Right renal pelvis (tissue), 4 donors: ENCODE measurements around the gene ANKRD28. TPM values are rescaled to one million over a fixed set of nuclear protein-coding genes. Genes with fewer than 3 reads are reported as not detected.

Experiments
- DNase-seq, 4 donors: peaks; one replicate each; pipeline ENCODE4 v3.0.0-alpha.2; 2013; ENCODE audit warnings: low read depth in 4 of 4, low spot score in 3 of 4, missing footprints in 1 of 4
- polyA plus RNA-seq, 4 donors: library from polyadenylated mRNA; unstranded; fragments of 120-200 nt; gene quantifications; one replicate each; pipeline ENCODE4 v1.2.1, GENCODE V29; 2013; ENCODE audit not compliant: insufficient read length in 4 of 4

ANKRD28 gene
- polyA plus RNA-seq, 4 donors: 35.2 to 47.7 (median 45.1) TPM

DNA sequence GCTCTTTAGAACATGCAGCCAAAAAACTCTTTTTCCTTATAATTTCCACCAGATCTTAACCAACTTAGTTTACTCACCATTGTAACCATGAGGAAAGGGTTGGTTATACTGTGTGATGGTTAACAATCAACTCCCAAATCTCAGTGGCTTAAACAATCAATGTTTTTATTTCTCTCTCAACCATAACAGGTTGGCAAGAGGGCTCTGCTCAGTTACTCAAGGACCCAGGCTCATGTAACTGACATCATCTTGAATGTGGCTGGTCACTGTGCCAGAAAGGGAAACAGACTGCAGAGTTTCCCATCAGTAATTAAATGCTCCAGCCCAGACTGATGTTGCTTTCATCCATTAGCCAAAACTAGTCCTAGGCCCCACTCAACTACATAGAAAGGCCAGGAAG lies 69.0 kb downstream of the ANKRD28 start:
- no peak for DNase-seq

DNA sequence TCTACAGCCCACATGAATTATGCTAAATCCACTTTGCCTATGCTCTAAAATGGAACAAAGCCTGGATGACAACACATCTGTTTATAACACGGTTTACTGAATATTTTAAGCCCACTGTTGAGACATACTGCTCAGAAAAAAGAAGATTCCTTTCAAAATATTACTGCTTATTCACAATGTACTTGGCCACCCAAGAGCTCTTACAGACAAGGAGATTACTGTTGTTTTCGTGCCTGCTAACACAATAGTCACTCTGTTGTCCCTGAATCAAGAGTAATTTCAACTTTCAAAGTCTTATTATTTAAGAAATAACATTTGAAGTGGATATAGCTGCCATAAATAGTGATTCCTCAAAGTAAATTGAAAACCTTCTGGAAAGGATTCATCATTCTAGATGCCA lies 70.9 kb downstream of the ANKRD28 start:
- DNase-seq: no peak

DNA sequence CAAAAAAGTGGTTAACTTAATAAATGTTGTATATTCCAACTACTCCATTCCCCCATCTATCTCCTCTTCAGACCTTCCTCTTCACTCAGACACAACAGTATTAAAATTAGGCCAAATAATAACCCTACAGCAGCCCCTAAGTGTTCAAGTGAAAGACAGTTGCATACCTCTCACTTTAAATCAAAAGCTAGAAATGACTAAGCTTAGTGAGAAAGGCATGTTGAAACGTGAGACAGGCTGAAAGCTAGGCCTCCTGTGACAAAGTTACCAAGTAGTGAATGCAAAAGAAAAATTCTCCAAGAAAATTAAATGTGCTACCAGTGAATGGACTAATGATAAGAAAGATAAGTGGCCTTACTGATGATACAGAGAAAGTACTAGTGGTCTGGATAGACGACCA lies 71.7 kb downstream of the ANKRD28 start:
- no peak for DNase-seq

DNA sequence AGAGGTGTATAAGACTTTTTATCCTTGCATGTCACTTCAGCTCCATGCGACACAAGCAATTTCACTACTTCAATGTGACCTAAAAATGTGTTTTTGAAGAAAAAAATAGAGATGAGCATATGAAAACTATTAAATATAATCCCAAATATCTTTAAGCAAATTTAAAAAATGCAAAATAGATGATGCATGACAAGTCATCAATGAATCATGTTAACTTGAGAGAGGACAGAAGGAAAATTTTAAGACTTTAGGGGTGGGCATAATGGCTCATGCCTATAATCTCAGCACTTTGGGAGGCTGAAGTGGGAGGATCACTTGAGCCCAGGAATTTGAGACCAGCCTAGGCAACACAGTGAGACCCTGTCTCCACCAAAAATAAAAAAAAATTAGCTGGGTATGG lies 73.3 kb downstream of the ANKRD28 start:
- no peak for DNase-seq

DNA sequence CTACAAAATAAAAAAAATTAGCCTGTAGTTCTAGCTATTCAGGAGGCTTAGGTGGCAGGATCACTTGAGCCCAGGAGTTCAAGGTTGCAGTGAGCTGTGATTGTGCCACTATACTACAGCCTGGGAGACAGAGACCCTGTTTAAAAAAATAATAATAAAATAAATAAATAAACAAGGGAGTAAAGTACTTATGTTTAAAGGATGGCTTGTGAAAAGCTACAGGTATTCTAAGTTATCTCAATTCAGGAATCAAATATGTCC lies 74.2 kb downstream of the ANKRD28 start:
- no peak for DNase-seq

DNA sequence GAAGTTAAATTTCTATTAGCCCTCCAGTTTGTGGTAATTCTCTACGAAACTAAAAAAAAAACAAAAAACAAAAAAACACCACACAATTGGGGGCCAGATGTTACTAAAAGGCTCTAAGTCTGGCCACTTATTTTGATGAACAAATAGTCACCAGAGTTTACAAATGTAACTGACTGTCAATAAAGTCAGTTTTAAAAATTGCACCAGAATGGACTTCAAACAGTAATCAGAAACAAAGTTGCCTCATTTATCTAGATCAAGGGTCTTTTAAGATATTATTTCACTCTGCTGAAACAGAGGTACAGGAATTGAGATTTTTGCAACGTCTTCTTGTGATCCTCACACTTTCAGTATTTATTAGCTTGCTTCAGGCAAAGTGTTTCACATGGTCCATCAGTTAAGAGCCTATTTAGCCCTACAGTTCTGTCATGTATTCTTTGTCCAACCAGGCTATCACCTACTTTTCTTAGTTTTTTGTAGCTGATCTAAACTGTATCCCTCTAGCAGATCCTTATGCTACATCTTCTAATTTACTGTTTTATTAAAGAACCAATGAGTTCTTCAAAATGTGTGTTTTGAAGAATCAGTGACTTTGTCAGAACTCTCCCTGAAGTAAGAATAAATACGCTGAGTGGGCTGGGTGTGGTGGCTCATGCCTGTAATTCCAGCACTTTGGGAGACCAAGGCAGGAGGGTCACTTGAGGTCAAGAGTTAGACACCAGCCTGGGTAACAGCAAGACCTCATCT lies 74.7 kb downstream of the ANKRD28 start:
- DNase-seq: no peak

DNA sequence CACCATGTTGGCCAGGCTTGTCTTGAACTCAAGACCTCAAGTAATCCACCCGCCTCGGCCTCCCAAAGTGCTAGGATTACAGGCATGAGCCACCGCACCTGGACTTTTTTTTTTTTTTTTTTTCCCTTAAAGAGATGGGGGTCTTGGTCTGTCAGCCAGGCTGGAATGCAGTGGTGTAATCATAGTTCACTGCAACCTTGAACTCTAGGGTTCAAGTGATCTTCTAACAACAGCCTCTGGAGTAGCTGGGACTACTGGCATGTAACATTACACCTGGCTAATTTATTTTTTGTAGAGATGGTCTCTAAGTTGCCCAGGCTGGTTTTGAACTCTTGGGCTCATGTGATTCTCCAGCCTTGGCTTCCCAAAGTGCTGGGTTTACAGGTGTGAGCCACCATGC lies 81.6 kb downstream of the ANKRD28 start:
- DNase-seq: no peak

DNA sequence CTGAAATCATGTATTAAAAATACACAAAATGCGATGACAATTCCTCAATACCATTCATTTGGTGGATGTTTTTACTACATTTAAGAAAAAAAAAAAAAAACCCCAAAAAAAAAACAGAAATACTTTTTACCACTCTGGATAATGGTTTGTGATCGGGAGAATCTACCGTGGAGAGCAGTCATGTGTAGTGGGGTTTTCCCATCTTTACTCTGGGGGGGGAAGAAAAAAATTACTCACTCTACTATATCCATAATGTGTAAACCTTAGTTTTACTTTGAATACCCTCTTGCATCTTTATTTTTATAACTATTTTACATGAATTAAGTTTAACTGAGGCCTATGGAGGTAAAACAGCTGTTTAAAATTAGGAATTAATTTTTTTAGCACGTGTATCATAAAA lies 83.3 kb downstream of the ANKRD28 start:
- no peak for DNase-seq

DNA sequence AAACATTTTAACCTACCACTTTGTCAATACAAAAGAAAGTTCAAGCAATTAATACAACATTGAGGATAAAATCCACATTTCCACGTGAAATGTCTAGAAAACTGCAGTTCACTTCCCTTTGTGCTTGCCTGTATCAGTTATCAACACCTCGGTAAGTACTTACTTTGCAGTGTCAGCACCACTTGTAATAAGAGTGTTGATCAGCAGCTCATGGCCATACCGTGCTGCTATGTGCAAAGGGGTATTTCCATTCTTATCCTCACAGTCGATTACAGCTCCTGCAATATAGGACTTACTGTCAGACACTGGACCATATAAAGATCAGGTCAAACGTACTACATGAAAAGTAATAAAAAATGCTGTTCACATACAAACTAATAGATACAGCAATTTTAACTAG lies 84.4 kb downstream of the ANKRD28 start:
- no peak for DNase-seq

DNA sequence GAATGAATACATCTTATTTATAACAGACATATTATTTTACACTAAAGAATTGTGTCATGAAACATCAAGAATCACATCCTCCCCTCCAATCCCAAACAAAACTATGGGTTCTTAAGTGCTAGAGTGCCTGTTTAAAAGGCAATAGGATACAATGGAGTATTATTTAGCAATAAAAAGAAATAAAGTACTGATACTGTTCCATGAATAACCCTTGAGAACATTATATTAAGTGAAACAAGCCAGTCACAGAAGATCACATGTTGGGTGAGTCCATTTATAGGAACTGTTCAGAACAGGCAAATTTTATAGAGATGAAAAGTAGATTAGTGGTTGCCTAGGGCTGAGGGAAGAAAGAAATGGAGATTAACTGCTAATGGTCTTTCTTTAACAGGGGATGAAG lies 86.5 kb downstream of the ANKRD28 start:
- DNase-seq: no peak

DNA sequence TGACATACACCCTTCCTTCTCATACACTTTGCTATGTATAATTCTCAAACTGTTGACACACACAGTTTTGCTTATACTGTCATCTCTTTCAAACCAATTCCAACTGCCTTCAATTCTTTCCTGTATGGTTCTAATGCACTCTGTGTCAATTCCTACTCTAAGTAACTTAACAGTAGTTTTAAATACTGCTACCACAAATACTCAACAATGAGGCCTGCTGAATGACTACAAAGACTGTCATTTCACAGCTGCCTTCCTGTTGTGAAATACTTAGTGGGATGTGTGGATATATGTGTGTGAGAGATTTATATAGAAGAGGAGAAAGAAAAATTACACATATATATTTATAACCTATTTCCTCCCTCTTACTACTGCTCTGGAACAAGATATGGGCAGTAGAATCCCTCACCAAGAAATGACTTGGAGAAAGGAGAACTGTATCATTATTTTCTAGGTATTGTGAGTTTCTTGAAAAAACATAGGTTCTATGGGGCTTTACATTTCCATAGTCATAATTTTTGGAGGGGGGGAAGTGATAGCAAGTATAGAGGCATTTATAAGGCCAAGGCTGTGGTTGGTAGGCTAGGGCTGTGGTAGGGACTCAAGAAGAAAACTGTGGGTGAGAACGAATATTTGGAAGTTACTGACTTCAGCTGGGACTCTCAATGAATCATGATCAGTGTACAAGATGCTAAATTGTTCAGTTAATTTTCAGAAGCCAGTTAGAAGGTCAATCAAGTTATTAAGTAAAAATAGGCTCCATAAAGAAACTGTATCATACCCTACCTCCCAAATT lies 88.7 kb downstream of the ANKRD28 start:
- DNase-seq: no peak

DNA sequence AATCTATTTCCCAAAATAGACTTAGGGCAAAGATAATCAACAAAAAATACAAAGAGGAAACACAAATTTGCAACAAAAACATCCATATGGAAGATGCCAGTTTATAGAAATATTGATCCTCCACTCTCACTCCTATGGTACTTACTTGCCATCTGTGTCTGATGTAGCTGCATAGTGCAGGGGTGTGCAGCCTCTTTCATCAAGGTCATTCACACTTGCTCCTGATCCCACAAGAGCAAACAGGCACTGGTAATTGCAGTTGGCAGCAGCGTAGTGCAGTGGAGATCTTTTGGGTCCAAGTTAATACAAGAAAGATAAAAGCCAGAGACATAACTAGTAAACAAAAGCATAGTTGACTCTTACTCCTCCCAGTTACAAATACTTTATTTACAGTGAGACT lies 90.0 kb downstream of the ANKRD28 start:
- DNase-seq: no peak

DNA sequence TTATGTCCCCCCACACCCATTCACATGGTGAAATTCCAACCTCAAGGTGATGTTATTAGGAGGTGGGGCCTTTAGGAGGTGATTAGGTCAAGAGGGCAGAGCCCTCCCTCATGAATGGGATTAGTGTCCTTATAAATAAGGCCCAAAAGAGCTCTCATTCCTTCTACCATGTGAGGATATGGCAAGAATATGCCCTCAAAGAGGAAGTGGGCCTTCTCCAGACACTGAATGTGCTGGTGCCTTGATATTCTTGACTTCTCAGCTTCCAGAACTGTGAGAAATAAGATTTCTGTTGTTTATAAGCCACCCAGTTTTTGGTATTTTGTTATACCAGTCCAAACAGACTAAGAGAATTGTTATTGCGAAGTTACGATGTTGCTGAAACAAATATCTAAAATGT lies 94.4 kb downstream of the ANKRD28 start:
- DNase-seq: no peak

DNA sequence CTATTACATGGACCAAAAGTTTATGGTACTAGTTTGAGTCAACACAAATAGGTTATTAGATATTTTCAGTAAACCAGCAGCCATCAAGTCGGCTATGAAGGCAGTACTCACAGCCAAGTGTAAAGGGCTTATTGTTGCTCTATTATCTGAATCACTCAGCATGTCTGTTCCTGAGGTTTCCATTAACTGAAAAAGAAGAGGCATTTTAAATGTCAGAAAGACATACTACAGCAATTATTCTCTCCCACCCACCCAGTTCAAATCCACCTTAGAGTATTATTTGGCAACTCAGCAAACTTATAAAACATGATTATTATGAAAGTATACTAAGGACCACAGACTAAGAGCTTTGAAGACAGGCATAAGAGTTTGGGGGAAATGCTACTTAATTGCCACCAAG lies 103.2 kb downstream of the ANKRD28 start:
- no peak for DNase-seq

DNA sequence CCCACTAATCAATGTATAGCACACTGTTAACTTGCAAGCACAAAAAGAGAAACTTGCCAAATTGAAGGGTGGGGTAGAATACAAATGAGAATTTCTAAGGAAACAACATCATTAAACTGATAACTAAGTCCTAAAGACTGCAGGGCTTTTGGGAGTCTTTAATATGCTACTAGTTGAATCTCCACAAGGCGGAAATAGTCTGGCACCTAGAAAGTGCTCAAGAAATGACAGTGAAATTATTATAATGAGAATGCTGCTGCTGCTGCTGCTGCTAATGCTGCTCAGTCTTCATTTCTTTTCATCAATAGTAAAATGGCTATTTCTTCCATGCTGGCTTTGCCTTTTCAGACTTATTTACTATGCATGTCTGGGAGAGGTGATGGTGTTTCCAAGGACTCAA lies 104.4 kb downstream of the ANKRD28 start:
- no peak for DNase-seq

DNA sequence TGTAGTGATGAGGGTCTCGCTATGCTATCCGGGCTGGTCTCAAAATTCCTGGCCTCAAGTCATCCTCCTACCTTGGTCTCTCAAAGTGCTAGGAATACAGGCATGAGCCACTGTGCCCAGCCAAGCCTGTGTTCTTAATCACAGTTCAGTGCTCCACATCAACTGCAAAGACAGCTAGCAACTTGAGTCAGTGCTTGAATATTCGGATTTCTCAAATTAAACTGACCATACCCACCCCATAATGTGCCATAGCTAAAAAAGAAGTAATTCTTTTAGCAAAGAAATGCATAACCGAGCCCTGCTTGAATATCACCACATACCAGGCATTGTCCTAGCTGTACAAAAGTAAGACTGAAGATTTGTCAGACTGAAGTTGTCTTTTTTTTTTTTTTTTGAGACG lies 107.0 kb downstream of the ANKRD28 start:
- DNase-seq: no peak

DNA sequence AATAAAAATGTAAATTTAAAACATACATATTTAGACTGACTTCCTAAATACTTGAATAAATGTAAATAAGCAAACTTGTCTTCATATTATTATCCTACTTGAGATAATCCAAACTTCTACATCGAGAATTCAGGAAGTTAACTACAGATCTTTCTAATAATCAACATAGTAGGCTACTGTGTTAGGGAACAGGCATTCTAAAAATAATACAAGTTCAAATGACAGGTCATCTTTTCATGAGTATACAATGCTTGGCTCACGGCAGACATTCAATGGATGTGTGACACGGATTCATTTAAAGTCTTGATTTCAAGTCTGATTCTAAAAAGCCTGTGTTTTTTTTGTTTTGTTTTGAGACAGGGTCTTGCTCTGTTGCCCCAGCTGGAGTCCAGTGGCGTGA lies 107.5 kb downstream of the ANKRD28 start:
- no peak for DNase-seq

DNA sequence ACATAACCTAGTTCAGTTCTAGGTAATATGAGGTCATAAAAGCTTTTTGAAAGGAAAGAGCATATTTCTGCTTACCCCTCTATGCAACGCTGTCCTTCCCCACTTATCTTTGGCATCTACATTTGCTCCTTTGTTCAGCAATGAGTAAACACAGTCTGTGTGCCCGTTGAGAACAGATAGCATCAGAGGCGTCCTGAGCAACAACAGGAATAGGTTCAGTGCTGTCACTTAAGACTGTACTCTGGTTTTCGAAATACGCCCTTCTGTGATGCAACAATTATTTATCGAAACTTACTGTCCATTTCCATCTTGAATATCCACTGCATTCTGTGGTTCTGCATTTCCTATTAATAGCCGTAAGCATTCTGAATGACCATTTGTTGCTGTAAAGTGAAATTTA lies 111.9 kb downstream of the ANKRD28 start:
- DNase-seq: no peak

DNA sequence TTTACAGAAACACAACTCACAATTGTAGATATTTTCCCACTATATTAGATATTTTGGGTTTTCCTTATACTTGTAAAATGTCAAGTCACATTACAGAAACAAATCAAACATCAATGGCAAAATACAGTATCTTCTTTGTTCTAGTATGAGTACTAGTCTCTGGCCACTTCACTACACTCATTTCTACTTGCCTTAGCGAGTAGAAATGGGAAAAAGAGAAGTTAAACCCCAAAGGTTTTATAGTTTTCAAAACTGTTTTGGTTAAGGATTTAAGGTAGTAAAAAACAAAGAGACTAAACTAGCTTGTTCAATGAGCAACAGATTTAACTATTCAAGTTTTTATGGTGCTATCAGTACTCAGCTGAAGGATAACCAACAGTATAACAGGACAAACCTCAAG lies 114.5 kb downstream of the ANKRD28 start:
- DNase-seq: no peak

DNA sequence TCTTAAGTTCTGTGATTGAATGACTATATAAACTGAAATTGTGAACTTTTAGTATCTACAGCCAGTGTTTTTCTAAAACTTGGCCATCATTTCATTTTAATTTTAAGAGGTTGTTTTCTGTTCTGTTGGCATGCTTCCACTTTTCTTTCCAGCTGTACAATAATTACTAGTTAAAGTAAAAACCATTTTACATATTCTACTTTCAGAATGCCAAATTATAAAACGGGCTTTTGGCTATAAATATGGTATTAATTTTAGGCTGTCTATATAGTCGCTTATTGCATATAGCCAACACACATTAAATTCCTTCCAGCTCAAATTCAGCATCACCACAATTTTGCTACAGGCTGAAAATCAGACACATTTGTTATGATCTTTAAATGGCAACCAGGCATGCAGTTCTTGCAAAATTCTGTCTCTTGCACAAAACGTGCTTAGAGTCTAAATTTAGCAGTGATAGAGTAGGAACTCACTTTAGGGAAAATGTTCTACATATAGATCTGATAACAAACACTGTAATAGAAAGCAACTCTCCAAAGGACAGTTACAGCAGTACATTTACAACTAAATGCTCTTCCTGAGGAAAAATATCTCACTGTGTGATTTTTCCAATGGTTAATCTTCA lies 115.1 kb downstream of the ANKRD28 start:
- no peak for DNase-seq

DNA sequence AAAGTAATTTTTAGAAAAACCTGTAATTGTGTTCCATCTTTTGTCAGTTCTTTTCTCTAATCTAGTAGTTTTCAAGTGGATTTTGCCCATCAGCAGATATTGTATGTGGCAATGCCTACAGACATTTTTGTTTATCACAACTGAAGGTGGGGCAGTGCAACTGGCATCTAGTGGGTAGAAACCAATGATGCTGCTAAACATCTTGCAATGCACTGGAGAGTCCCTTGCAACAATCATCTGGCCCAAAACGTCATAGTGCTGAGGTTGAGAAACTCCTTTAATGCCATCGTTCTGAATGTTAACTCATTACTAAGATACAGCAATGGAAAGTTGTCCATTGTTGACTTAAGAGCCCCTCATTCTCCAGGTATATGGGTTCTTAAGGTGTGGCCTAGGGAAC lies 116.1 kb downstream of the ANKRD28 start:
- DNase-seq: no peak

DNA sequence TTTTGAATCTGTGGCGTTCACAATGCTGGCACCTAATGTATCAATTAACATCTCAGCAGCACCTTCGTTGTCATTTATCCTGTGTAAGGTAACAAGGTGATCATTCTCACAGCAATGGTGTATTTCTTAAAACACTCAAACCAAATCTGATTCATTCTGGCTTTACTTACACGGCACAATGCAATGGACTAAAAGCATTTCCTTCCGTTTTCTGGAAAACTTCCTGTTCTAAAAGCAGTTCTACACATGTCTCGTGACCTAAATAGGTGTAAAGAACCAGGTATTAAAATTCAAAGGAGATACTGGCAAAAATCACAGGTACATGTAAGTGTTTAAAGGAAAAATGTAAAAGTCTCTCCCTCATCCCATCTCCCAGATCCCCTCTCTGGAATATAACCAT lies 118.5 kb downstream of the ANKRD28 start:
- no peak for DNase-seq
